Measurements from ENCODE around the gene MAST4.

The MAST4 gene

DNA sequence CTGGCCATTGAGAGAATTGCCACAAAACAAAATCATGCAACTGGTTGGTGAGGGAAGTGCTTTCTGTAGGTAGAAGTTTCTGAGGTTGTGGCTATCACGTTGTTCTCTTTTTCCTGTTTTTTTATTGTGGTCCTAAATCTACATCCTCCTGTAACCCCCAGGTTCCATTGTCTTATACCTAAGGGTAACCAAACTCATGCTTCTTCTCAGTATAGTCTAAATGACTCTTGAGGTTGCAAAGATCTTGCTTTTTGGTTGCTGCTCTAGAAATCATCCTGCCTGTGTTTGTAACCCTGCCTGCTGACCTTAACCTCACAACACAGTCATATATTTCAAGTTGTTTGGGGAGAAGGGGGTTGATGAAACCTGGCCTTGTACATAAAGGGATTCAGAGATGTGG, 327.3 kb downstream of the MAST4 start:
- DNase-seq = no peak

DNA sequence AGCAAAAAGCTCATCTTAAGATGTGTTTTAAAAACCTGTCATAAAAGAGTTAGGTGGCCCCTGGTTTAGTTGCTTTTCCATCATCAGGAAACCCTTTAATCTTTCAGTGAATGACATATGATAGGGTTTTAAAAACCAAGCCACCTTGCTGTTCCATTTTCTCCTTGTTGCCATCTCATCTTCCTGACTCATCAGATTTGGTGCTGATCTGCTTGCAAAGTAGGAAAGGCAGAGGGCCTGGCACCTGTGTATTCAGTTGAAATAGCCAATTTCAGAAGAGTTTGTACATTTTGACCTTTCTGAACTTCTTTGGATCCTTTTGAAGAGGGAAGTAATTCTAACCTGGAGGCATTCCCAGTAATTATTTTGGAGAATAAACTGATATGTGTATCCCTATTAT, 327.7 kb downstream of the MAST4 start:
- DNase-seq = no peak

DNA sequence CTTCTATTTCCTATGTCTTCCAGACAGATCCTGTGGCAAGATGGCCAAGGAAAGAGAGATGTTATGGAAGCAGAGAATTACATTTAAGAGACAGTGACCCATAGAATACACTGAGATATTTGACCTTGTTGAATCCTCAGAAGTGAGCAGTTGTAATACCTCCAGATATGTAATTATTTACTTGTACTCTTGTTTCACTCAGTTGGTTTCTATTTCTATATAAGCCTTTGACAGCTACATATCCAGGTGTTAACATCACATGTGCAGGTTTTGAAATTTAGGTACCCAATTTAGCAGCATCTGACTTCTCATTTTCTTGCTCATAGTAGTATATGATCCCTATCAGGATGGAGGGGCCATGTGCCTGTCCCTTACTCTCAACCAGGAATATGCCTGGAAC, 330.9 kb downstream of the MAST4 start:
- DNase-seq = no peak

DNA sequence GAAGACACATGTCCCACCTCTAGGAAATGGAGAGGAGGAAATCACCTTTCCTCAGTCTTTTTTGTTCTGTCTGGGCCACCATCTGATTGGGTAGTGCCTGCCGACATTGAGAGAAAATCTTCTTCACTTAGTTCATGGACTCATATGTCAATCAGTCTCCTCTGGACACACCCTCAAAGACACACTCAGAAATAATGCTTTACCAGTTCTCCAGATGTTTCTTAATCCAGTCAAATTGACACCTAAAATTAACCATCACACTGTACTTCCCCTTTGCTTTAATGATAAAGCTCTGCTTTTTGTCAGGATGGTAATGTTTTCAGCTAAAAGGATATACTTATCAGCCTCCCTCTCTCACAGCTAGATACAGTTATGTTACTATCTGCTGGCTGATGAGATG, 333.1 kb downstream of the MAST4 start:
- DNase-seq = no peak

DNA sequence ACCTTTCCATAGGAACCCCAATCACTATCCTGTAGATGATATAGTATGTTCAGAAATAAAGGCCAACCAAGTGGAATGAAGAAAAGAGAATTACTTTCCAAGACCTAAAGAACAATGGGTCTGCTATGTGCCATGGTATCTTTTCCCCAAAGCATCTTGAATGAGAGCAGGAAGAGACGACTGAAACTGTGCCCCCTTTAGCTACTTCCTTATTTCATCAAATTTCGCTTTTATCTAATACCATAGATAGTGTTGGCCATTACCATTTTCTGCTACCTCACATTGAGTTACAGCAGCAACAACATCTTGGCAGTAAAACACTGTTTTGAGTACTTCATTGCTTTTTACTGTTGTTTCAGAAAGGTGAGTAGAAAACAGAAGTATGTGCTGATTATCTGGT, 333.8 kb downstream of the MAST4 start:
- no peak for DNase-seq

DNA sequence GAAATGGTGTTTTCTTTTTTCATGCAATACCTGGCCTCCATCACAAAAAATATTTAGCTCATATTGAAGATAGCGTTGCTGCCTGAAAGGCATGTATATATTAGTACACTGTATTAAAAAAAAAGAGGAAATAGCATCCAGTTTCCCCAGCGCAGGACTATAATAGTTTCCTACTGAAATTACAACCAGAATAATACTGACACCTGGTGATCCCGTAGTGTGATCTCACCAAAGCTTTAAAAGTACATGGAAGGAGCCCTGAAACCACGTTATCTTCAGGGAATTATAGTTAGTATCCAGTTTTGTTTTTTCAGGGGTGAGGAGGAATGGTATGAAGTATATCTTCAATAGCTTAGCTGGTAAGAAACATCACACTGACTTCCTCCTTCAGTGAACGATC, 335.5 kb downstream of the MAST4 start:
- DNase-seq = no peak

DNA sequence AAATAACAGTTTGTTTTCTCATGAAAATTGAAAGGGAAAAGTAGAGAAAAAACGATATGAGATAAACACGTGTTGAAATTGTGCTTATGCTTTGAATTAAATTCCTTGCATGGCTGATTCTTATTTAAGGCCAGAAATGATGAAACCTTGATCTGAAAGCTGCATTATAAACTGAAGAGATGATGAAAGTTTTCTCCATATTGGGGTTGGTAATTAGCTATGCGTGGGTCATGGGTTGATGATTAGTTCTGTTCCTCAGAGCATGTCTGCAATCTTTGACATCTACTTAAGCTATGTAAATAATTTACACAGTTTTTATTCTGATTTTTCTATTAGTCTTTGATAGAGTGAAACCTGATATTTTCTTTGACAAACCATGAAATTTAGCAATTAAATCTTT, 336.3 kb downstream of the MAST4 start:
- no peak for DNase-seq

DNA sequence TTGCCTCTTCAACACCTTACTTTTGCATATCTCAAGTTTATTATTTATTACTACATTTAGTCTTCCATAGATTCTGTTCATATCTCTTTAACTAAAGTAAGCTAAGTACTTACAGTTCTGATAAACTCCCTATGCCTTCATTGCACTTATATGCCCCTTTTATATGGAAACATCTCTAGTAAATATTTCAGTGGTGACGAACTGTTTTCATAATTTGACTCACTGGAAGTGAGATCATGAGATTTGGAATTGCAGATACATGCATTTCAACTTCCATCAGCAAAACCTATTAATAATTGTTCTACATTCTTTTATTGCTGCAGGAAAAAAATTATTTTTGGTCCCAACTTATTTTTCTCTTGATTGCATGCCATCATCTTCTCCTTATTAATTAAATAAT, 336.9 kb downstream of the MAST4 start:
- DNase-seq = no peak

DNA sequence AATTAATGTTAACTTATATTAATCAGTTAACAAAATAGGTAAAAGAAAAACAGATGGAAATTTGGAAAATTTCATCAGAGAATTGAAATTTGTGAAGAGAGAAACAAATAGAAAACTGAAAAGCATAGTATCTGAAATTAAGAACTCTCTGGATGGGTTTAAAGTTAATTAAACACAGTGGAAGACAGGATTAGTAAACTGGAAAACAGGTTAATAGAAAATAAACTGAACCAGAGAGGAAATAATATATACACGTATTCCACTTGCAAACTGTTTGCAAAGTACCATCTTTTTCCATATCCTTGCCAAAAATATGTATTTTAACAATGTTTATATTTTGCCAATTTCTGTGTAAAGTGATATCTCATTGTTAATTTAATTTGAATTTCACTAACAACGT, 342.9 kb downstream of the MAST4 start:
- no peak for DNase-seq

DNA sequence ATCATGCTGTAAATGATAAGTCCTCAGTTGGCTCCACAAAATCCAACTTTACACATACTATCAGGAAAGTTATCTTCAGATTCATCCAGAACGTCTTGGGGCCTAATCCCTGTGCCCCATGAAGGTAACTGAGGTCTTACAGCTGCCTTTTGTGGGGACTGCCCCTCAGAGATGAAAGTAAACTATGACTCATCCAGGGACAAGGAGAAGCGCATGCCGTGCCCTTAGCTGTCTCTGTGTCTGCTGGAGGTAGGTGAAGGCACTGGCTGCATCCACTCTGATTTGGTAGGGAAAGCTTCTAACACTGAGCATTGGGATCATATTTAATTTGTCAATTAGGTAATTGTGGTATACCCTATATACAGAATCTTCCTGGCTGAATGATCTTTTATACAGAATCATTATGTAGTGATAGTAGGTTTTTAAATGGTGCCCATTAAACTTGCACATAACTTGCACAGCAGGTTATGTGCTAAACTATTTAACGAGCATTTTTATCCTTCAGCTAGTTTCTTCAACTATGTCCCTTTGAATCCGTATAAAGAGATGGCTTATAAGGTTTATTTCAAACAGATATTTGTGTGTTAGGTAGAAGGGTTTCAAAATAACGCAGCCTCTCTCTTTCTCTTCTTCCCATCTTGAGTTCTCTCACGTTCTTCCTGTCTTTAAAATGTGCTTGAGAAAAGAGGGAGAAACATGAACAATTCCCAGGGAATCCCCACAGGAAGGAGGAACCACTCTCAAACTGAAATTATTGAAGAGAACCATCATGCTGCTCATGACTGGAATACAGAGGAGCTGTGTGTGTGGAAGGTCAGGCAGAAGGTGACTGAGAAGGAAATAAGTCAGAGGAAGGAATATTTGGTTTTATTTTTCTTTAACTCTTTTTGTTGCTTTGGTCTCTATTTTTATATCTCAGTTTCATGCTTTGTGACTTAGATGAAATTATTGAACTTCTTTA, 349.5 kb downstream of the MAST4 start:
- no peak for DNase-seq

DNA sequence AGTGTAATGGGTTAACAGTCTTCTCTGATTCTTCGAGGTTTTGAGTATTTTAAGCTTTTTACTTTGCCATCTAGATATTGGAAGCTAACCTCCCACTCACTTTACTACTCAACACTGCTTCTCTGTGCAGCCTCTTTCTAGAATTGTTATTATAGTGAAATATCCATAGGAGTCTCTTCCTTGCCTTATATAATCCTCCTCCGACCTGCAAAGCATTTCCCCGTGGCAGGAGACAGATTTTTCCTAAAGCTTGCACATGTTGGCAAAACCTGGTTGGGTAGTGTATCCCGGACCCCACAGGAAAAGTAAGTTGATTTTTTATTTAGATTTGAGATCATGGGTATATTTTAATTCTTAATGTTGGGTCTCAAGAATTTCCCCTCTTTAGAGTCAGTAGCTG, 351.3 kb downstream of the MAST4 start:
- DNase-seq = no peak

DNA sequence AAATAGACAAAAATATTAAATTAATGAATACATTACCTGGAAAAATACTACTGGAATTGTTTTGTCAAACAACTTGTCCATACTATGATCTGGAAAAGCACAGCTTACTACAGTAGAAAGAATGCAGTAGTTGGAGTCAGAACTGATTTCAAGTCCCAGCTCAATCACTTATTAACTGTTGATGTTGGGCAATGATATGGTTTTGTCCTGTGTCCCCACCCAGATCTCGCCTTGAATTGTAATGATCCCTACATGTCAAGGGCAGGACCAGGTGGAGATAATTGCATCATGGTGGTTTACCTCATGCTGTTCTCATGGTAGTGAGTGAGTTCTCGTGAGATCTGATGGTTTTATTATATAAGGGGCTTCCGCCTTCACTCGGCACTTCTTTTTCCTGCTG, 352.9 kb downstream of the MAST4 start:
- DNase-seq = no peak

DNA sequence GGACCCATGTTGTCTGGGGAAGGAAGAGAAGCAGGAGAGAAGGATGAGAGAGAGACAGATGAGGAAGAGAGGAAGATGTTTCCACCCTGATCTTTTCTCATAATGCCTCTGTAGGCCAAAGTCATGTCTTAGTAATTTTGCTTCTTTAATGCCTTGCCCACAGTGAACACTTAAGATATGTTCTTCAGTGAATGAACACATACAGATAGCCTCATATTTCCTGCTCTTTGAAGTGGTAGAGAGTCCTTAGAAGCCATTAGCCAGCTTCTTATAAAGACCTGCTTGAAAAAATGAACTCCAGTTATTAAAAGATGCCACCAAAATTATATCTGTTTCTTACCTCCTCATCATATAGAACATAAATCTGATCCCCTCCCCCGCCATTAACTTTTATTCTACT, 356.0 kb downstream of the MAST4 start:
- DNase-seq = no peak

DNA sequence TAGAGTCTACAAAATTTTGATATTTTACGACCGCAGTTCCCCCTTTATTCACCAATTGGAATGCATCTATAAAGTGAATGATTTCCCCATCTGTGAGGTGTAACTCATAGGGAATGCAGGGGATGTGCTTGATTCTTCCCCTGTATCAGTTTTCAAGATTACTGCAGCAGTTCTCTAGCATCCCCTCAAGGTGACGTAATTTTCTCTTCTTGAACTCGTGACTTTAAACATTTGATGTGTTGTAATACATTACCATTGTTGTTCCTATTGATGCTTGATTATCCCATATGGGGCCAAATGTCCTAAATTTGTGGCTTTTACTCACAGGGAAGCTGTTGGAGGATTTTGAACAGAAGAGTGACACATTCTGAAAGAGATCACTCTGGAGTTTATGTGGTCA, 360.2 kb downstream of the MAST4 start:
- DNase-seq = no peak

DNA sequence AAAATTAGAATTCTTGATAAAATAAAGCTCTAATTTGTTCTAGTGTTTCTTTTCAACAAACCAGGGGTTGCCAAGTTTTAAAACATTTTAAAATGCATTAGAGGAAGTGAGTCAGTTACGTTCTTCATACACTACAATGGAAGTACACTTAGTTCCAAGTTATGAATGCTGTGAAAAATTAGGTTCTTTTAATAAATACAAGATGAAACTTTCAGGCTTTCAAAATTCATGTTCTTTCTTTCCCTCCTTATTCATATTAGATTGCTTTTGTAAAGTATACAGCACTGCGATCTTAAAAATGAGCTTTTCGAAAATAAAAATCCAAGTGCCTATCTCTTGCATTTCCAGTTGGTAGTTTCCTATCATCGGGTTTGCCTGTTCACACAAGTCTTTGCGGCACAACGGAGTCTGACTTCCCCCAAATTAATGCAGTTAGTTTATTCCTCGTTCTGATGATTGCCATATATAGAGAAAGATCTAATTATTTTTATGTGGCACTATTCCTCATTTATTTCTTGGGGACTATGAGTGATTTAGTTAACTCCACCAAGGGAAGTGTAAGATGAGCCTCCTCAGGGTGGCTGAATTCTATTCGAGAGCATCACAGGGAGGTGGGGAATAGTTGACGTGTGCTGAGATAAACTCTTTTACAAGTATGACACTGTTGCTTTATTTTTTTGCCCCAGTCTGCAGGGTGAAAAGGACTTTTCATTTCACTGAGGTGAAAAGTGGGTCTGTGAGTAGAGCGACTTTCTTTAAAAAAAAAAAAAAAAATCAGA, 362.2 kb downstream of the MAST4 start:
- no peak for DNase-seq

DNA sequence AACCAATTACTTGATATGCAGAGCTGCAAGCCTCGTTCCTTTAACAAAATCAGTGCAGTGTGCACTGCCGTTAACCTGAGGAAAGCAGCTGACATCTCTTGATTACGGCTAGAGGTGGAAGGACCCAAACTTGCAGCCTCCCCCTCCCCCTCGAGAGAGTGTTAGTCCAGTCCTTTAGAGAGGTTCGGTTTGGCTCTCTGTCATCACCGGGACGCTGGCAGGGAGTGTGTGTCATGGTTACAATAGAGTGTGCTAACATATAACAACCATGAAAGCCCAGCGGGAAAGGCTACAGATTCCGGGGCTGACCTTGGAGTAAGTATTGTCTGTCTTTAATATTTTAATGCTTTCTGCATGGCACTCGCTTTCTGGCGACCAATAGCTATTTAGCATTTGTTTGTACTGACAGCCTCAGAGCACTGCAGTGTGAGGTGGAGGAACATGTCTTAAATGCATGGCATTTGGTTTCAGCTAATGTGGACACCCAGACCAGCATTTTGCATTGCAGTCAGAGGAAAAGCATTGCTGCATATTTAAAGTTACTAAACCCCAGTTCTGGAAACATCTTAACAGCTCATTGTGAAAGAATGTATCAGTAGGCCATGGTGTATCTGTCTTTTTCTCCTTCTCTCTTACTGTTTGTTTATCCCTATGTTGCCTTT, 362.9 kb downstream of the MAST4 start:
- DNase-seq = no peak

DNA sequence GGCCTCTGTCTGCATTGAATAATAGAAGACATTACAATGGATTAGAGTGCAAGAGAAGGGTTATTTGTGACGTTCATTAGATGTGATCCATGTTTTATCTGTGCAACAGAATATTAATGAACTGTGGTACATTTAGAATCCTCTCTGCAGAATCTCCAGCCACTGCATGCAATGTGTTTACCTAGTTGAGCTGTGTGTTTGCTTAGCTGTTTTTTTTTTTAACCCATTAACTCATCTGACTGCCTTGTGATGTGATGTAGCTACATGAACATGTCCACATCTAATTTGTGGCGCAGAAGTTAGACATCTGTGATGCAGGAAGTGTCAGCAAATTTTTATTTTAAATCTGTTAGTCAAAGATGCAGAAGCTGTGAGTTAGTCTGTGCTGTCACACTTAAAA, 363.5 kb downstream of the MAST4 start:
- no peak for DNase-seq

DNA sequence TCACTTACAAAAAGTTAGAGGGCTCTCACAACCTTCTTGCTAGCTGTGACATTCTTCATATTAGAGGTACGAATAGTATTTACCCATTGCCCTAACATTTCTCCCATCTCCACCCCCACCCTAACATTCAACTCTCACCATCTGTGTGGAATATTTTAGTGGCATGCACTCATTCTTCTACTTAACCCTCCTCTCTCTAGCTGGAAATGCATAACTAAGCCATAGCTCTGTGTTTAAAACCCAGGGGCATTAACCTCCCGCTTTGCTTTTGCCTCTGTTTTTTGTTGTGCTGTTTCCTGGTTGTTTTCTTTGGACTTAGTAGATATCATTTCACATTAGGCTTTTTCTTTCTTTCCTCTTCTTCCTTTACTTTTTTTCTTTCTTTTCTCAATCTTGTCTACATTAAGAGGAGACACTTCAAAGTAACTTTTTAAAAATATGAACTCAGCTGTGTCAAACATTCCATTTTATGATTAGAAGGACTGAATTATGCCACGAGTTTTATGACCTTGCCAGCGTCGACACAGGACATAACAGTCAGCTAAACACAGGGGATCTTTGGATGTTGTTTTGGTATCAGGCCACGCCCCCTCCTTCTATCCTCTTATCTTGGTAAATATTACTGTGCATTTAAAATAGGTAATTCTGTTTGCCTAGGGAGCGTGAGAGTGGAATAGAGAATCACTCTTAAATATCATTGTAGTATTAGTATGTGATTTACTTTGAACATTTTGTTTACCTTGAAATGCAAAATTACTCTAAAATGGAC, 364.4 kb downstream of the MAST4 start:
- DNase-seq = no peak

DNA sequence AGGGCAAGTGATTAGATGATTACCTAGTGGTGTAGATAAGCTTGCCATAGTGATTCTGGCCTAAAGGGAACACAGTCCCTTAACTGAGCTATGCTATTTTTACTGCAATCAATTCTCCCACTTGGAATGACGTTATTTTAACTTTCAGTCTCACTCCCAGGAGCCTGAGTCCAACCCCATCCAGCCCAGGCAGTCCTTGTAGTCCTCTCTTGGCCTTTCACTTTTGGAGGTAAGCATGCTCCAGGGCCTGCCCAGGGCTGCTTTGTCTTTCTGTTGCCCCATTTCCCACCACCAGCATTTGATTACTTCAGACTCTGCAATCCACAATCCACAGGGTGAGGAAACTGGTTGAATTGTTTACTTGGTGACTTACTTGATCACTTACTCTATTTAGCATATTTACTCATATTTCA, 367.4 kb downstream of the MAST4 start:
- DNase-seq = no peak

DNA sequence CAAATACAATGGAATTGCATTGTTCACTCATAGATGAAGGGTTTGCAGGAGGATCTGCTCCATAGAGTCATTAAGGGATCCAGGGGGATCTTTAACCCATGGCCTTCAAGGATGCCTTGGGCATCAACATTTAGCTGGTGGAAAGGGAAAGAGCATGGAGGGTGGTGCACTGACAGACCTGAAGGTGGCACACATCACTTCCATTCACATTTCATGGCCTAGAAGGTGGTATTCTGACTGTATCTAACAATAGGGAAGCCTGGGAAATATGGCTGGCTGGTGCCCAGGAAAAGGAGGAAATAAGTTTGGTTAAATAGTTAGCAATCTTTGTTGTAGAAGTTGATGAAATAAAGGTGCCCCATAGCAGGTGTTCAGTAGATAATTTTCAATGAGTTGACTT, 370.2 kb downstream of the MAST4 start:
- no peak for DNase-seq

DNA sequence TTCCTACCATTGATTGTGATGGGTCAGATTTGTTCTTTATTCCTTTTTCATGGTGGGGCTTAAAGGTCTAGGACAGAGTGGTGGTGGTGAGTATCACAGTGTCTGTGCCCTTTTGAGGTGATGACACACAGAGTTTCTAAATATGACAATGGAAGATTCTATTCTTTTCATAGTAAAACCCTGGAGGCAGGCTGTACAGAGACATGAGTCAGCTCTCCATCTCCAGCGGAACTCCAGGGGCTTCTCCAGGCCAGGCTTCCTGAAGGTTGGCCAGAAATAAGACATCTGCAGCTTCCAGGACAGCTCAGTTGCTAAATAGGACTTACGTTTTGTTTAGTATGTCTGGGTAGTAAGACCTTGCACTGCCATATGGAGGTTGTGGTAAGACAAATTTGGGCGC, 370.9 kb downstream of the MAST4 start:
- DNase-seq = no peak

DNA sequence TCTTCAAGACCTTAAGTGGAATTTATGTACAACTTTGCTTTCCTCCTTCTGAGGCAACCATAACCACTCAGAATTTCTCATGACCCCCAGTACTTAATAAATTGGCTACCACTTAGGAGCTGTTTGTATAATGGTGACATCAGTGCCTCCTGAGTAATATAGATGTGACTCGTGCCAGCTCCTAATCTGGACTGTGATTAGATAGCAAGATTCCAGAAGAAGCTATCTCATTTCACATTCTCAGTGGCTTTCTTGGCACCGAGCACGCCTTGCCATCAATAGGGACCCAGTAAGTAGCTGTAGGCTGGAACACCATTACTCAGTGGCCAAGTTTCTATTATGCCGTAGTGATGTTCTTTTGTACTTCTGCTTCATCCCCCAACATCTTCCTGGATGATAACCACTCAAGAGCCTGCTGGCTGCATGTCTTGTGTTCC, 371.7 kb downstream of the MAST4 start:
- no peak for DNase-seq

DNA sequence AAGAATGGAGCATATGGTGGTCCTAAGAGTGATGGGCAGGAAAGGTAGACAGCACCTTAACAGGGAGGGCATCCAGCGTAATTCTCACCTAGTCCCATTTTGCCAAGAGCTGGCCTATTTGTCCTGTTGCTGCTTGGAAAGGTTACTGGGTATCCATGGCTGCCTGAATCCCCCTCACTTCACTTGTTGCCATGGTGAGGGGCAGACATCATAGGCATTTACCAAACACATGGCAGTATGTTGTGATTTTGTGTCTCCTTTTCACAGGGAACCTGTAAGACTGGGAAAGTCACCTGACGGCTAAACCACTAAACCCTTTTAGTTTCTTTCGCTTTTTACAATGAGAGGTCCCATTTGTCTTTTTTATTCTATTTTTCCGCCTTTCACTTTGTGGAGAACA, 373.3 kb downstream of the MAST4 start:
- DNase-seq = no peak

Measured in stimulated activated CD4-positive, alpha-beta T cell treated with anti-CD3 and anti-CD28 coated beads, Interleukin-12 subunit alpha, Interleukin-12 subunit beta, amount 100 ng/mL, for 4 hours (primary cell).